ENCODE measurements around the gene PHF8.

Gene PHF8

DNA sequence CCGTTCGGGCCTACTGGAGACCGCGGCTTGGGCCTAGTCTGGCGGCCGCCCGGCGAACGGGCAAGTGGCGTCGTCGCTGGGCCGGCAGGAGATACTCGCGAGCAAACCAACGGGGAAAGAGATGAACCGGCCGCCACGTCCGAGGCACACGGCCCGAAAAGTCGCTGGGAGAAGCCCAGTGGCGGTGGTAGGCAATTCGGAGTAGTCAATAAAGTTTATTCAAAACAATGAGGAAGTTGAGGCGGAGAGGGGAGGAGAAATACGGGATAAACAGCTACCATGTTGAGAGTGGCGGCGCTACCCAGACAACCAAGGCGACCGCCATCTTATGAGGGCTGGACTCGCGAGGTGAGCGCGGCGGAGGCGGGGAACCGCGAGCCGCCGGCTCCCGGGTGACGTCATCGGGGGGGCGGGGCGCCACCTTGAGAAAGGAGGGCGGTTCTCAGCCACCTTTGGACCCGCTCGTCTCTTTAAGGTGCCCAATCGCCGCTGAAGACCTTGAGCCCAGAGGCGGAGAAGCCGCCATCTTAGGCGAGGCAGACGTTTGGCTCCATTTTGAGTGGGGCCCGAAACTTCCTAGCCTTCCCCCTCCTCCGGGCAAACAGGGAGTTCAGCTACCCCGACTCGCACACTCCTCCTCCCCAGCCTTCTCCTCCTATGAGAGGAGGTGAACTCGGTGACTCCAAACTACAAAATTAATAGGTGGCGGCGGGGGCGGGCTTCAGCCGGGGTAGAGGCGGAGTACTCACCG is at the start of gene PHF8:
PHF8 (minus strand) TSS at position 348 of the 751 bp plus-strand sequence. CDS start 1,745 bp downstream, outside the sequence.
- Histone ChIP-seq H3K4me1 (no peaks in the 10 kb centered on the region), H3K36me3 (peaks cover 0 to 16% (median 13%) of the 10 kb centered on the region in 3 donors), H3K27ac (peak within 1 kb of the TSS; percentile 93 to 99), H3K4me3 (peak within 1 kb of the TSS; percentile 83 to 85), H3K9me3 (no peaks in the 10 kb centered on the region), H3K27me3 (no peaks in the 10 kb centered on the region)
- DNase-seq = peak; percentile 92 to 98
- TF ChIP-seq, protein P1, sequence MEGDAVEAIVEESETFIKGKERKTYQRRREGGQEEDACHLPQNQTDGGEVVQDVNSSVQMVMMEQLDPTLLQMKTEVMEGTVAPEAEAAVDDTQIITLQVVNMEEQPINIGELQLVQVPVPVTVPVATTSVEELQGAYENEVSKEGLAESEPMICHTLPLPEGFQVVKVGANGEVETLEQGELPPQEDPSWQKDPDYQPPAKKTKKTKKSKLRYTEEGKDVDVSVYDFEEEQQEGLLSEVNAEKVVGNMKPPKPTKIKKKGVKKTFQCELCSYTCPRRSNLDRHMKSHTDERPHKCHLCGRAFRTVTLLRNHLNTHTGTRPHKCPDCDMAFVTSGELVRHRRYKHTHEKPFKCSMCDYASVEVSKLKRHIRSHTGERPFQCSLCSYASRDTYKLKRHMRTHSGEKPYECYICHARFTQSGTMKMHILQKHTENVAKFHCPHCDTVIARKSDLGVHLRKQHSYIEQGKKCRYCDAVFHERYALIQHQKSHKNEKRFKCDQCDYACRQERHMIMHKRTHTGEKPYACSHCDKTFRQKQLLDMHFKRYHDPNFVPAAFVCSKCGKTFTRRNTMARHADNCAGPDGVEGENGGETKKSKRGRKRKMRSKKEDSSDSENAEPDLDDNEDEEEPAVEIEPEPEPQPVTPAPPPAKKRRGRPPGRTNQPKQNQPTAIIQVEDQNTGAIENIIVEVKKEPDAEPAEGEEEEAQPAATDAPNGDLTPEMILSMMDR (IDR thresholded peaks at IDR 0.05) = no peak
- intact Hi-C loops (cut with DNase I; ENCODE audit: low total_unique reads) = loop anchor here (10.0 kb wide), 2 partner anchors 140 to 770 kb away; partner anchors contain the start of gene FAM120C

DNA sequence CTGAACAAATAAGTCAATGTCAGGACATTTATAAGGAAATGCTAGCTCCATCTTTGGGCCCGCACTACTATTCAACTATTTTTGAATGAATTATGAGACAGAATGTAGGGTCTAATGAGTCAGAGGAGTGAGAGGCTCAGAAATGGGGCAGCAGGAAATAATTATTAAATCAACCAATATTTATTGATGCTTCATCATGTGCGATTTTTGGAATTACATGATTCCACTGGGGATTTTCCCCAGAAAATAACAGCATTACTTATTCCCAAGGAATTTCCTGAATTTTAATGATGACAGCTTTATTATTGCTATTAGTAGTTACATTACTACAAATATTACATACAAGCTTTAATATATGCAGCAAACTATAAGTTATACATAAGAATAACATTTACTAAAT is 49.3 kb upstream of the PHF8 start:
- no peak for DNase-seq
- intact Hi-C loops (cut with DNase I; ENCODE audit: low total_unique reads) = no loop called here
- Histone ChIP-seq H3K4me1 (no peaks in the 10 kb centered on the region), H3K27ac (no peak overlapping the region), H3K9me3 (no peaks in the 10 kb centered on the region), H3K27me3 (no peaks in the 10 kb centered on the region), H3K4me3 (no peak overlapping the region), H3K36me3 (peaks cover 0 to 20% (median 0%) of the 10 kb centered on the region in 3 donors)
- TF ChIP-seq, protein P1 (IDR thresholded peaks at IDR 0.05) = no peak

DNA sequence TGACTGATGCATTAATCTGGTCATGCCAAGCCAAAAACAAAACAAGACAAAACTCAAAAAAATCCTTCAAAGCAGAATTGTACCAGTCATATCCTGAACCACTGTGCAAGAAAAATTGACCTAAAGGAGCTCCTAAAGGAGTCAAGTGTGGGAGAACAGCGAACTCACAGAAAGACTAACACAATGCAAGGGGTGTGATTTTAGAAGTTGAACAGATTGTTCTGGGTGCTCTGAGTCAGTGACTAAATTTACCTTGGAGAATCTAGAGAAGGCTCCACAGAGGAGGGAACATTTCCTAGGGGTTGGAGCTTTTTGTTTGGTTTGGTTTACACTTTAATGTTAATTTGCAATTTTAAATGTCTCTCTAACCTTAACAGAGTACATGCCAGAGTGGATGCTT is 48.9 kb upstream of the PHF8 start:
- intact Hi-C loops (cut with DNase I; ENCODE audit: low total_unique reads) = no loop called here
- TF ChIP-seq, protein P1 (IDR thresholded peaks at IDR 0.05) = no peak
- Histone ChIP-seq H3K27ac (no peak overlapping the region), H3K9me3 (no peaks in the 10 kb centered on the region), H3K36me3 (peaks cover 0 to 20% (median 0%) of the 10 kb centered on the region in 3 donors), H3K4me3 (no peak overlapping the region), H3K4me1 (no peaks in the 10 kb centered on the region), H3K27me3 (no peaks in the 10 kb centered on the region)
- DNase-seq = no peak

DNA sequence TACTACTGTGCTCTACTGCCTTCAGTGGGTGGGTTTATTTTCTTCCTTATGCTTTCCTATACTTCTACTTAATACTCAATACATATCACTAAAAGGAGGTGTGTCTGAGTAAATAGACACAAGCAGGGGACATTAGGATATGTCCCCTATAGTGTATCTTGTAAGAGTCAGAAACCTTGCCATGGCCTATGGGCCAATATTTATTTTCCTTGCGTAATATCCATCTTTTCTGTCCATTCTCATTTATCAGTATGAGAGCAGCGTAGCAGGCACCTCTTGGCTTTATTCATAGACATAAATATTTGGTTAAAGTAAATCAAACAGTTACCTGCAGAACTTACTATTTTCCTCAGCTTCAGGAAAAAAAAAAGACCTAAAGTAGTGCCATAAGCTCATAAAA is 46.6 kb upstream of the PHF8 start:
- Histone ChIP-seq H3K4me3 (no peak overlapping the region), H3K27me3 (no peaks in the 10 kb centered on the region), H3K9me3 (no peaks in the 10 kb centered on the region), H3K36me3 (peaks cover 0 to 24% (median 0%) of the 10 kb centered on the region in 3 donors), H3K27ac (no peak overlapping the region), H3K4me1 (no peaks in the 10 kb centered on the region)
- intact Hi-C loops (cut with DNase I; ENCODE audit: low total_unique reads) = no loop called here
- TF ChIP-seq, protein P1 (IDR thresholded peaks at IDR 0.05) = no peak
- no peak for DNase-seq

DNA sequence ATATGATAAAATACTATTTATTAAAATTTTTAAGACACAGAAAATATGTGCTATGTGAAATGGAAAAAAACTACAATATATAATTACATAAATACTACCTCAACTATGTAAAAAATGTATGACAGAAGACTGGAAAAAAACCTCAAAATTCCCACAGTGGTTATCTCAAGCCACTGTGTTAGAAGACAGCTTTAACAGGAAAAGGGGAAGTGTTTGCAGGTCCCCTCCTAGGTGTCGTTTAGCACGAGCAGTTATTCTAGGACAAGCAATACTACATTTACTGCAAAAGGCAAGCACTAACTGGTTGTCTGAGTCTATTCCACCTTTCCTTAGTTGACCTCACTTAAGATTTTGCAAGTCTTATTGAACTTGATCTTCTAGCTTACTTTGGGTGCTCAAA is 44.9 kb upstream of the PHF8 start:
- H3K27me3 ChIP-seq = no peaks in the 10 kb centered on the region
- no peaks in the 10 kb centered on the region for H3K4me1 ChIP-seq
- TF ChIP-seq, protein P1 (IDR thresholded peaks at IDR 0.05) = no peak

More for the DNA sequence above, 44.9 kb upstream of the PHF8 start:
- Histone ChIP-seq H3K9me3 (no peaks in the 10 kb centered on the region), H3K4me3 (no peak overlapping the region), H3K36me3 (peaks cover 0 to 24% (median 0%) of the 10 kb centered on the region in 3 donors), H3K27ac (no peak overlapping the region)
- no peak for DNase-seq
- intact Hi-C loops (cut with DNase I; ENCODE audit: low total_unique reads) = no loop called here

Data from tibial artery (tissue), 4 donors.